ENCODE data around the gene CCDC9B.

DNA sequence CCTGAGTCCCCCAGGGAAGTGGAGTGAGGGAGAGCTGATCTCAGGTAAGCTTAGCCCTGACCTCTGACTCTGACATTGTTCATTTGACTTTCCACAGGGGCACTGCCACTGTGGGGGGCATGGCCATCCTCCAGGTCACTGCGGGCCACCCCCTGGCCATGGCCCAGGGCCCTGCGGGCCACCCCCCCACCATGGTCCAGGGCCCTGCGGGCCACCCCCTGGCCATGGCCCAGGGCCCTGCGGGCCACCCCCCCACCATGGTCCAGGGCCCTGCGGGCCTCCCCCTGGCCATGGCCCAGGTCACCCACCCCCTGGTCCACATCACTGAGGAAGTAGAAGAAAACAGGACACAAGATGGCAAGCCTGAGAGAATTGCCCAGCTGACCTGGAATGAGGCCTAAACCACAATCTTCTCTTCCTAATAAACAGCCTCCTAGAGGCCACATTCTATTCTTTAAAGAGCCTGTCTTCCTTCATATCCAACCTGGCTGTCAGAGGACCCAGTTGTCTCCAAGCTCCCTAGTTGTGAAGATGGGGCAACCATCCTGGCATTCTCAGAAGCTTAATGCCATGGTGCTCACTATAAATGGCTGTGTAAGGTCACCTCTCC, 15.3 kb upstream of the CCDC9B start:
- TF ChIP-seq POLR2AphosphoS5 (IDR thresholded peaks at IDR 0.05; ENCODE audit: borderline replicate concordance, low read depth, low read length) = no peak
- TF ChIP-seq EZH2 (IDR thresholded peaks at IDR 0.05) = no peak
- TF ChIP-seq FOXP2 (optimal IDR thresholded peaks at IDR 0.05; ENCODE audit: control extremely low read depth, extremely low read length, insufficient read depth) = no peak
